NAMALWA (cell line): ENCODE measurements around the gene AGBL5.
"Not testable (repeated sequence)": the region's sequence is repeated elsewhere in the genome, so short reads cannot be mapped to it uniquely, and the experiment has no call there.

ENCODE experiments used
- DNase-seq: peaks from one replicate; pipeline ENCODE4 v3.0.0-alpha.2; 2015; ENCODE audit warnings: low spot score

Gene AGBL5

DNA sequence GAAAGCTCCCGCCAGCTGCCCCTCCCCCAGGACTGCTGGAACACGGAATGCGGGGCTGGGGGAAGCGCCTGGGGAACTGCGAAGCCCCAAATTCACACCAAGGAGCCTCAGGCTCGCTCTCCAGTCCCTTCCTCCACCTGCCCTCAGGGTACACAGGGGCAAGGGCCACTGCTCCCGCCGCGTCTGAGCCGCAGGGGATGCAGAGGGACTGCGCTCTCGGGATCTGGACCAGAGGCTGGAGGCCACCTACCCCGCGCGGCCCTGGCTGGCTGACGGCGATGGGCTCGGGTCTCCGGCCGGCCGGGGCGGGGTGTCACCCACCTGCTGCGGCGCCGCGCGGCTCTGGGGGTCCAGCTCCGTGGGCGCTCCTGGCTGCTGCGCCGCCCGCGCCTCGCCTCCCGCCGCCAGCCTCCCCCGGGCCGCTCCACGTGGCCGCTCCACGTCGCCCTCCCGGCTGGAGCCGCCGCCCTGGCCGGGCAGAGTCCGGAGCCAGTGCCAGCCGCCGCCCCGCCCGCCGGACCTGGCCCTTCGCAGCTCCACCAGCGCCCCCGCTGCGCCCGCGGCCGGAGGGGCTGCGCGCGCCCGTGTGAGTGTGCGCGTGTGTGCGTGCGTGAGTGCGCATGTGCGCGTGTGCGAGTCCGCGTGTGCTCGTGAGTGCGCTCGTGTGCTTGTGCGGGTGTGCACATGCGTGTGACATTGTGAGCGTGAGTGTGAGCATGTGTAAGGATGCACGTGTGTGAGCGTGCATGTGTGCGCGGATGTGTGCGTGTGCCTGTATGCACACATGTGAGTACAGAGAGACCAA lies 67.3 kb downstream of the AGBL5 start, which contains the start of gene CGREF1:
Gene CGREF1 (minus strand): TSS at position 604 of the 805 bp plus-strand sequence. CDS start 14,762 bp downstream, outside the sequence.
- no peak for DNase-seq

GRCh38 chr2:27119330-27119670 lies 67.8 kb downstream of the AGBL5 start:
- not testable (repeated sequence) for DNase-seq
